Esophagus (tissue), 2 donors: ENCODE results near the gene OR4C11. TPM values are rescaled to one million over a fixed set of nuclear protein-coding genes. Genes with fewer than 3 reads are reported as not detected.

Experiments used
- H3K27ac ChIP-seq, 2 donors: one replicate each; pipeline ENCODE4 v1.5.1; 2013; ENCODE audit warnings: low read depth in 2 of 2, mild to moderate bottlenecking in 2 of 2, inconsistent platforms in 1 of 2, low read length in 1 of 2, moderate library complexity in 1 of 2
- H3K27me3 ChIP-seq, 2 donors: one replicate each; pipeline ENCODE4 v1.6.1; 2013; ENCODE audit warnings: low read length in 2 of 2, control low read depth in 1 of 2, mild to moderate bottlenecking in 1 of 2; ENCODE audit not compliant: insufficient read depth in 2 of 2, control insufficient read depth in 1 of 2
- H3K36me3 ChIP-seq, 2 donors: one replicate each; pipeline ENCODE4 v1.6.1; 2013; ENCODE audit warnings: low read length in 1 of 2; ENCODE audit not compliant: control insufficient read depth in 2 of 2, insufficient read depth in 2 of 2
- H3K4me1 ChIP-seq, 2 donors: one replicate each; pipeline ENCODE4 v1.6.1; 2013; ENCODE audit warnings: low read length in 1 of 2; ENCODE audit not compliant: control insufficient read depth in 2 of 2, insufficient read depth in 2 of 2
- H3K4me3 ChIP-seq, 2 donors: one replicate each; pipeline ENCODE4 v1.5.1; 2013; ENCODE audit warnings: low read length in 2 of 2, mild to moderate bottlenecking in 2 of 2, low read depth in 1 of 2, moderate library complexity in 1 of 2
- H3K9me3 ChIP-seq, 2 donors: one replicate each; pipeline ENCODE4 v1.6.1; 2013; ENCODE audit warnings: mild to moderate bottlenecking in 2 of 2, low read depth in 1 of 2, low read length in 1 of 2, moderate library complexity in 1 of 2; ENCODE audit not compliant: control insufficient read depth in 2 of 2, insufficient read depth in 1 of 2
- WGBS, 2 donors: extraction: QIAGEN DNeasy Blood & Tissue Kit; methylation state at CpG; one replicate each; pipeline ENCODE4 v1.1.7; 2013; 5-methylcytosine and 5-hydroxymethylcytosine counted together
- polyA plus RNA-seq, 2 donors: library from polyadenylated mRNA; stranded (reverse); fragments of 200-250 nt; gene quantifications; one replicate each; pipeline ENCODE4 v1.2.3, GENCODE V29; 2013
- donor health status: healthy with polysubstance abuse.
- donor health status: Bipolar disorder and iron deficiency.

Gene OR4C11, protein sequence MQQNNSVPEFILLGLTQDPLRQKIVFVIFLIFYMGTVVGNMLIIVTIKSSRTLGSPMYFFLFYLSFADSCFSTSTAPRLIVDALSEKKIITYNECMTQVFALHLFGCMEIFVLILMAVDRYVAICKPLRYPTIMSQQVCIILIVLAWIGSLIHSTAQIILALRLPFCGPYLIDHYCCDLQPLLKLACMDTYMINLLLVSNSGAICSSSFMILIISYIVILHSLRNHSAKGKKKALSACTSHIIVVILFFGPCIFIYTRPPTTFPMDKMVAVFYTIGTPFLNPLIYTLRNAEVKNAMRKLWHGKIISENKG
- not detected for polyA plus RNA-seq

DNA sequence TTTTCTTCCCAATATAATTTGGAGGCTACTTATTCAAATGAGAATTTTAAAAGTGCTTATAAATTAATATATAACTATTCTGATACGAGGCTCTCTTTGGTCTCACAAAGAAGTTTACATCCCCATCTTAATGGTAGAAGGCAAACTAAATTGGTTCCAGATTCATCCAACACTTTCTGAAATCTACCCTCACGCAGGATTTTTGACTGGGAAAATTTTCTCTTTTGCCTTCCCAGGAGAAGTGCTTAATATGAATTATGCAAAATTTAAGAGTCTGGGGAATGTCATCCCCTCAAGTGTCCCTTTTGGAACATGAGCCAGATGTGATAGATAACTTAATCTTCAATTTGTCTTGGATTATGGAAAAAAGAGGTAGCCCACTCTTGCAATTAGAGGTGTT lies at the start of gene OR4C11:
TSS of gene OR4C11 (minus strand) at position 101 of the 400 bp plus-strand sequence. CDS start 3,272 bp downstream, outside the sequence.
- Histone ChIP-seq H3K27me3 (no peaks in the 10 kb centered on the region), H3K9me3 (no peaks in the 10 kb centered on the region), H3K4me1 (no peaks in the 10 kb centered on the region), H3K27ac (no peak within 1 kb of the TSS), H3K4me3 (no peak within 1 kb of the TSS), H3K36me3 (no peaks in the 10 kb centered on the region)
- 47 to 53% methylated on average over 2 of the region's 2 CpGs for WGBS, 2 donors

DNA sequence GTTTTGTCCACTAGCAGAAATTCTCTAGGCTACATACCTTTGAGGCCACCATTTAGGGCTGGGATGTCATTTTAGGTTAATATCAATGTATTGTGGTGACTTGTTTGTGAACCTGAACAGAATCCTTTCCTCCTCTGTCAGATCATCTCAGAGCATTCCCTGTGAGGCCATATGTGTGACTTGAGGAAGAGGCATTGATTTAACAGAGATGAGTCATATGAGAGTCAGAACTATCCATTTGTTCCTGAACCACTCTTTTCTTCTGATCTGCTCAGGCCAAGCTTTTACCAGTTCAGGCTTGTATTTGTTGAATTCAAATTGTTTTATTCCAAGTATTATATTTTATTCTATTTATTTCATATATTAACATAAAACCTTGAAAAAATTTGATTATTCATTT lies 47.7 kb upstream of the OR4C11 start:
- H3K36me3 ChIP-seq, result no peaks in the 10 kb centered on the region
- H3K27me3 ChIP-seq, result no peaks in the 10 kb centered on the region
- H3K27ac ChIP-seq, result no peak overlapping the region
- no peaks in the 10 kb centered on the region for H3K4me1 ChIP-seq
- peaks cover 0 to 5% of the 10 kb centered on the region in 2 donors for H3K9me3 ChIP-seq
- H3K4me3 ChIP-seq, result no peak overlapping the region

DNA sequence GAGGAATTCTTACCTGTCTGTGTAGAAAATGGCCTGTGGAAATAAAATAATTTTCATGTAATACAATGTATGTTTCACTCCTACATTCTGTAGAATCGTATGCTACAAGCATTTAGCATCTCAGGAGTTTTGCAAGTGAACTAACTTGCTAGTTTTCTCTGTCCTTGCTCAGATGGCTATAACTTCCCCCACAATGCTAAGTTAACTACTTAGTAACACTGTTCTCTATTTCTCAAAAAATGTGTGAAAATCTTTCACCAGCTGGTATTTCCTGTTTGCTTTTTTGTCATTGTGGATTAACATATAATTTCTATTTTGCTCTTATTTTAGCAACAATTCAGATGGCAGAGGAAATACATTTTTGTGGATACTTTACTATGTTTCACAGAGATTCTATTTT lies 45.1 kb upstream of the OR4C11 start:
- no peaks in the 10 kb centered on the region for H3K27me3 ChIP-seq
- 62 to 70% methylated on average over 1 of the region's 1 CpG for WGBS, 2 donors

DNA sequence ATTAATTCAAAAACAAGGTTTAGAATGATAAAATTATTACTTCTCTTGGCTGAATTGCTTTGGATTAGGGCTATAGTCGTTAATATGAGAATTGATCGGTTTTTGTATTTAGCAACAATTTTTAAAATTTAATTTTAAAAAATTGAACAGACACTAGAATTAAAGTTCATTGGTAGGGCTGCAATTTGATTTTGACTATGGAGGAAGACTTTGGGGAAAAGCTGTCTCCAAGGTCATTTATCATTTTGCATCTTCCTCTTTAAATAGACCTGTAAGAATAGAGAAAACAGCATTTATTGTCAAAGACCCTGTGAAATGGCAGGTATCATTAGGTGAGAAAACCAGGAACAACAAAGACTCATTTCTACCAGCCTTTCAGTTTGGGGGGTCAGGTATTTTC lies 40.6 kb upstream of the OR4C11 start, which contains the start of gene OR4S2:
TSS of gene OR4S2 (plus strand) at position 301 of the 400 bp plus-strand sequence. CDS start 2,577 bp downstream, outside the sequence.
- Histone ChIP-seq H3K27me3 (no peaks in the 10 kb centered on the region), H3K27ac (no peak within 1 kb of the TSS), H3K36me3 (no peaks in the 10 kb centered on the region), H3K9me3 (no peaks in the 10 kb centered on the region), H3K4me3 (no peak within 1 kb of the TSS), H3K4me1 (no peaks in the 10 kb centered on the region)
- 75 to 79% methylated on average over 2 of the region's 2 CpGs for WGBS, 2 donors

More for the DNA sequence above, 45.1 kb upstream of the OR4C11 start:
- H3K27ac ChIP-seq, result no peak overlapping the region
- H3K4me3 ChIP-seq, result no peak overlapping the region
- peaks cover 0 to 5% of the 10 kb centered on the region in 2 donors for H3K9me3 ChIP-seq
- no peaks in the 10 kb centered on the region for H3K4me1 ChIP-seq
- H3K36me3 ChIP-seq, result no peaks in the 10 kb centered on the region

DNA sequence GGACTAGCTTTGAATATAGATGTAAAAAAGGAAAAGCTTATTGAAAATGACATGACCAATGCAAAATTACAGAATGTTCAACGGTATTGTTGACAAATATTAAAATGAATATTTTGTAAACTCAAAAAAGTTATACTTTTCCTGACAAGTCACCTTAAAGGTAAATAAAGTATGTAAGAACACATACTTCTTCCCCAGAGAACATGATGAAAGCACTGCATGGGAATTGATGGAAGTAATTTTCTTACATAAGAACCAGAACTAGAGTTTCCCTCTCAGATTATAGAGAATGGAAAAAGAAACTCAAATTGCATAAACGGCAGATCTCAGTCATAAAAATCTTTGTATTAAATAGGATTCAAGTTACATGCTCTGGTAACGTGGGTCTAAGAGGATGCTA lies 27.4 kb upstream of the OR4C11 start, which contains the start of gene OR4P4:
TSS of gene OR4P4 (plus strand) at position 301 of the 400 bp plus-strand sequence.
- 46 to 52% methylated on average over 3 of the region's 3 CpGs for WGBS, 2 donors
- no peaks in the 10 kb centered on the region for H3K4me1 ChIP-seq

DNA sequence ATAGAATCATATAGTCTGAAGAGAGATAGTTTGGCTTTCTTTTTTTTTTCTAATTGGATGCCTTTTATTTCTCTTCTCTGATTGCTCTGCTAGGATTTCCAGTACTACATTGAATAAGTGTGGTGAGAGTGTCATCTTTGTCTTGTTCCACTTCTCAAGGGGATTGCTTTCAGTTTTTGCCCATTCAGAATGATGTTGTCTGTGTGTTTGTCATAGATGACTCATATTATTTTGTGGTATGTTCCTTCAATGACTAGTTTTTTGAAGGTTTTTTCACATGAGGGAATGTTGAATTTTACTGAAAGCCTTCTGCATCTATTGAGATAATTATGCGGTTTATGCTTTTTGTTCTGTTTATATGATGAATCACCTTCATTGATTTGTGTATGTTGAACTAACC lies 17.1 kb upstream of the OR4C11 start:
- no peaks in the 10 kb centered on the region for H3K36me3 ChIP-seq
- no peaks in the 10 kb centered on the region for H3K27me3 ChIP-seq
- H3K27ac ChIP-seq, result no peak overlapping the region
- no peak overlapping the region for H3K4me3 ChIP-seq
- 76 to 83% methylated on average over 1 of the region's 1 CpG for WGBS, 2 donors
- H3K4me1 ChIP-seq, result no peaks in the 10 kb centered on the region
- H3K9me3 ChIP-seq, result peaks cover 0 to 4% of the 10 kb centered on the region in 2 donors

More for the DNA sequence above, 27.4 kb upstream of the OR4C11 start, which contains the start of gene OR4P4:
- H3K9me3 ChIP-seq, result no peaks in the 10 kb centered on the region
- no peaks in the 10 kb centered on the region for H3K36me3 ChIP-seq
- H3K27me3 ChIP-seq, result no peaks in the 10 kb centered on the region
- no peak within 1 kb of the TSS for H3K4me3 ChIP-seq
- no peak within 1 kb of the TSS for H3K27ac ChIP-seq

DNA sequence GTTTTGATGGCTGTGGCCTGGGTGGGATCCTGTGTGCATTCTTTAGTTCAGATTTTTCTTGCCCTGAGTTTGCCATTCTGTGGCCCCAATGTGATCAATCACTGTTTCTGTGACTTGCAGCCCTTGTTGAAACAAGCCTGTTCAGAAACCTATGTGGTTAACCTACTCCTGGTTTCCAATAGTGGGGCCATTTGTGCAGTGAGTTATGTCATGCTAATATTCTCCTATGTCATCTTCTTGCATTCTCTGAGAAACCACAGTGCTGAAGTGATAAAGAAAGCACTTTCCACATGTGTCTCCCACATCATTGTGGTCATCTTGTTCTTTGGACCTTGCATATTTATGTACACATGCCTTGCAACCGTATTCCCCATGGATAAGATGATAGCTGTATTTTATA lies 34.9 kb downstream of the OR4C11 start:
- Histone ChIP-seq H3K4me1 (no peaks in the 10 kb centered on the region), H3K4me3 (no peak overlapping the region), H3K27ac (no peak overlapping the region), H3K27me3 (no peaks in the 10 kb centered on the region), H3K36me3 (no peaks in the 10 kb centered on the region), H3K9me3 (no peaks in the 10 kb centered on the region)
- WGBS, 2 donors, result 22 to 41% methylated on average over 1 of the region's 1 CpG

DNA sequence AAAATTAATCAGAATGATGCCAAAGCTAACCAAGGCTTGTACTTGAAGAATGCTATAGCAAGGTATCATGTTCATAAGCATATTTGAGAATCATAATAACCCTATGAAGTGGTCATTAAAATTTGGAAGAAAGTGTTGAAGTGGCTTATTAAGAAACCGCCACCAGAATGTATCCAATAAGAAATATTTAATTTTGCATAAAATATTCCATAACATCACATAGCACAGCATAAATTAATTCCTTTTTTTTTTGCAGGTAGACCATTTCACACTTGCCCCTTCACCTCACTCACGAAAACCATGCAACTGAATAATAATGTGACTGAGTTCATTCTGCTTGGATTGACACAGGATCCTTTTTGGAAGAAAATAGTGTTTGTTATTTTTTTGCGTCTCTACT lies 35.6 kb downstream of the OR4C11 start, which contains the start of gene OR4C16:
TSS of gene OR4C16 (plus strand) at position 301 of the 400 bp plus-strand sequence. CDS start at position 301, 0 bp downstream.
- Histone ChIP-seq H3K27me3 (no peaks in the 10 kb centered on the region), H3K9me3 (no peaks in the 10 kb centered on the region), H3K27ac (no peak within 1 kb of the TSS), H3K4me3 (no peak within 1 kb of the TSS), H3K36me3 (no peaks in the 10 kb centered on the region), H3K4me1 (no peaks in the 10 kb centered on the region)
- 54 to 75% methylated on average over 3 of the region's 3 CpGs for WGBS, 2 donors

DNA sequence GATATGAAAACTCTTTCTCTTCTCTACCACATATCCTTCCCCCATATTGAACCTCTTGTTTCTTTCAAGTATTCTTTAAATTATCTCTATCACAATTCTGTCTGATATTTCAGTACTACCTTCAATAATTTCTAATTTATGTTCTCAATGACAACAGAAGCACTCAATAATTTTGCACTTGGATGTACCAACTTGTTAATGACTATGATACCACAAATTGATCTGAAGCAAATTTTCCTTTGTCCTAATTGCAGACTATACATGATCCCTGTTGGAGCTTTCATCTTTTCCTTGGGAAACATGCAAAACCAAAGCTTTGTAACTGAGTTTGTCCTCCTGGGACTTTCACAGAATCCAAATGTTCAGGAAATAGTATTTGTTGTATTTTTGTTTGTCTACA lies 53.3 kb downstream of the OR4C11 start, which contains the start of gene OR4C15:
TSS of gene OR4C15 (plus strand) at position 301 of the 400 bp plus-strand sequence. CDS start at position 301, 0 bp downstream.
- Histone ChIP-seq H3K36me3 (no peaks in the 10 kb centered on the region), H3K9me3 (peaks cover 0 to 6% of the 10 kb centered on the region in 2 donors)

More for the DNA sequence above, 53.3 kb downstream of the OR4C11 start, which contains the start of gene OR4C15:
- no peaks in the 10 kb centered on the region for H3K4me1 ChIP-seq
- no peaks in the 10 kb centered on the region for H3K27me3 ChIP-seq
- no peak within 1 kb of the TSS for H3K4me3 ChIP-seq
- H3K27ac ChIP-seq, result no peak within 1 kb of the TSS
